Colonic mucosa (tissue), 4 donors: ENCODE measurements around the gene PHACTR1. TPM values are rescaled to one million over a fixed set of nuclear protein-coding genes. Genes with fewer than 3 reads are reported as not detected.
"Not testable (repeated sequence)": the region's sequence is repeated elsewhere in the genome, so short reads cannot be mapped to it uniquely, and the experiment has no call there.

Source experiments
- DNase-seq: peaks from one replicate; pipeline ENCODE4 v3.0.0-alpha.2; 2020
- H3K27ac ChIP-seq: fragments of 200-600 bp; one replicate; pipeline ENCODE4 v1.8.0; 2021
- H3K27me3 ChIP-seq: fragments of 200-600 bp; one replicate; pipeline ENCODE4 v1.8.0; 2021
- H3K36me3 ChIP-seq: fragments of 200-600 bp; one replicate; pipeline ENCODE4 v1.8.0; 2021
- H3K4me1 ChIP-seq: fragments of 200-600 bp; one replicate; pipeline ENCODE4 v1.8.0; 2021; ENCODE audit warnings: mild to moderate bottlenecking
- H3K4me3 ChIP-seq: fragments of 200-600 bp; one replicate; pipeline ENCODE4 v1.8.0; 2021
- H3K9ac ChIP-seq, 2 donors: one replicate each; pipeline ENCODE4 v1.7.0; 2013; ENCODE audit warnings: control low read depth in 2 of 2, low read depth in 2 of 2, low read length in 2 of 2
- H3K9me3 ChIP-seq: fragments of 200-600 bp; one replicate; pipeline ENCODE4 v1.8.0; 2021
- CTCF ChIP-seq: fragments of 200-600 bp; IDR thresholded peaks from one replicate; pipeline ENCODE4 v1.8.0; 2022; ENCODE audit warnings: antibody characterized with exemption, mild to moderate bottlenecking
- intact Hi-C: fragments of 100-400 bp; cut with DNase I; formaldehyde crosslinking; loops from one replicate; pipeline ENCODE4 v1.14.1; 2022
- total RNA-seq, 2 donors: library from RNA; stranded (reverse); fragmentation: NEBNext Ultra II Directional in 1 of 2; extraction: Animal tissue kit (Norgen Biotek cat#: 25700) in 1 of 2; gene quantifications; one replicate each; pipeline ENCODE4 v1.2.1, GENCODE V29; 2021
- donor health status: healthy.
- donor health status: DM: no; HTN: no; CAD: no.
- donor health status: DM: no; HTN: no; CAD: no.

PHACTR1 gene
- total RNA-seq, 2 donors from 2014 or later: 1.7 to 2.2 TPM

- Histone ChIP-seq H3K27ac (no peak overlapping the region), H3K27me3 (peaks cover 6% of the 10 kb centered on the region)
- no peak for DNase-seq
Measured at GRCh38 chr6:12753036-12753435, 36.5 kb downstream of the PHACTR1 start.

GRCh38 chr6:12760226-12760625, 43.7 kb downstream of the PHACTR1 start:
- TF ChIP-seq CTCF: no peak
- Histone ChIP-seq H3K36me3 (no peaks in the 10 kb centered on the region), H3K9me3 (no peaks in the 10 kb centered on the region), H3K4me3 (no peak overlapping the region), H3K9ac (no peak overlapping the region), H3K27me3 (no peaks in the 10 kb centered on the region), H3K27ac (no peak overlapping the region), H3K4me1 (no peaks in the 10 kb centered on the region)
- intact Hi-C loops: no loop called here
- DNase-seq: no peak

More at GRCh38 chr6:12753036-12753435, 36.5 kb downstream of the PHACTR1 start:
- intact Hi-C loops: no loop called here
- no peak overlapping the region for H3K4me3 ChIP-seq
- TF ChIP-seq CTCF: no peak
- no peak overlapping the region for H3K9ac ChIP-seq
- H3K36me3 ChIP-seq: no peaks in the 10 kb centered on the region
- no peaks in the 10 kb centered on the region for H3K9me3 ChIP-seq
- no peaks in the 10 kb centered on the region for H3K4me1 ChIP-seq

- intact Hi-C loops: no loop called here
- no peak for DNase-seq
- Histone ChIP-seq H3K27me3 (no peaks in the 10 kb centered on the region), H3K4me1 (no peaks in the 10 kb centered on the region), H3K9ac (no peak overlapping the region), H3K9me3 (no peaks in the 10 kb centered on the region), H3K4me3 (no peak overlapping the region), H3K27ac (no peak overlapping the region), H3K36me3 (no peaks in the 10 kb centered on the region)
- no peak for TF ChIP-seq CTCF
Measured at GRCh38 chr6:12760911-12761310, 44.3 kb downstream of the PHACTR1 start.

GRCh38 chr6:12761376-12762115, 45.0 kb downstream of the PHACTR1 start:
- Histone ChIP-seq H3K36me3 (no peaks in the 10 kb centered on the region), H3K4me3 (no peak overlapping the region), H3K27me3 (no peaks in the 10 kb centered on the region), H3K9ac (no peak overlapping the region), H3K4me1 (no peaks in the 10 kb centered on the region), H3K9me3 (no peaks in the 10 kb centered on the region), H3K27ac (no peak overlapping the region)
- TF ChIP-seq CTCF: no peak
- intact Hi-C loops: no loop called here
- DNase-seq: no peak

- intact Hi-C loops, H3K36me3 ChIP-seq, DNase-seq, H3K4me1 ChIP-seq, H3K9ac ChIP-seq, H3K27ac ChIP-seq, H3K9me3 ChIP-seq, H3K4me3 ChIP-seq, H3K27me3 ChIP-seq: not testable (repeated sequence)
Measured at GRCh38 chr6:12762731-12763434, 46.3 kb downstream of the PHACTR1 start.

GRCh38 chr6:12766365-12766764, 49.8 kb downstream of the PHACTR1 start:
- intact Hi-C loops: no loop called here
- H3K36me3 ChIP-seq: no peaks in the 10 kb centered on the region
- no peaks in the 10 kb centered on the region for H3K9me3 ChIP-seq
- no peak overlapping the region for H3K4me3 ChIP-seq
- H3K27me3 ChIP-seq: no peaks in the 10 kb centered on the region
- no peak overlapping the region for H3K9ac ChIP-seq
- DNase-seq: no peak
- H3K4me1 ChIP-seq: no peaks in the 10 kb centered on the region
- TF ChIP-seq CTCF: no peak
- H3K27ac ChIP-seq: no peak overlapping the region
